ENCODE results near the gene ENTPD5.
"Not testable (repeated sequence)": the region's sequence is repeated elsewhere in the genome, so short reads cannot be mapped to it uniquely, and the experiment has no call there.

Gene ENTPD5

DNA sequence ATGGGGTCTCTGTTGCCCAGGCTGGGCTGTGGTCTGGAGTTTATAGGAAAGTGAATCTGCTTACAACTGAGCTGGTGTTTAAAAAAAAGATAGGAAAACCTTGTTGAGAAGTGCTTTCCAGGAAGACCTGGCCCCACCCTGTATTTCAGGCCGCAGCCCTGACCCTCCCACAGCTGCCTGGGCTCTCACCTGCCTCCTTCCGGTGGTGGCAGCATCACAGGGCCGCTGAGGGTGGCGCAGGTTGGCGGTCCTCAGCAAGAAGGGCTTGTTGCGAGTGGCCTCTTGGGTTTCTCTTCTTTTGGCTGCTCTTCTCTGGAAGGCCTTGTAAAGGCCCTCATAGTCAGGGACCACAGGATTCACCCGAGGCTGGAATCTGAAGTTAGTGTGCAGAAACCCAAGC is 76.9 kb downstream of the ENTPD5 start:
- no peak overlapping the region for H3K4me3 ChIP-seq (ENCODE audit: low read depth, low read length)
- no peaks in the 10 kb centered on the region for H3K4me1 ChIP-seq (ENCODE audit: control insufficient read depth, insufficient read depth, low read length)

DNA sequence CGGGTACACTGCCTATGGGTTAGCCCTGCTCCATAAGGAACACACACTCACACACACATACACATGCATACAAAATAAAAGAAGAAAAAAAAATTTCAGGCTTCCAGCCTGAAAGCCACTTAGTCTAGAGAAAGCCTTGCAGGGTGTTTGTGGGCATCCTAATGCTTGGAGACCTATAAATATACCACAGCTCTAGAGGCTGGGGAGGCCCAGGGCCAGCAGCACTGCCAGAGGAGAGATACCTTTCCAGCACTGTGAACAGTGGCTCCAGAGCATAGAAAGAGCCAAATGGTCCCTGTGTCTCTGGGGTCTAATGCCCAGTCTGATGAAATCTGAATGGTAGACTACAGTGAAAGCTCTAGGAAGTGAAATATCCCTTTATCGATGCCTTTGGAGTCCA is 82.1 kb downstream of the ENTPD5 start:
- H3K27ac ChIP-seq (ENCODE audit: low read depth, low read length), result no peak overlapping the region
- peaks cover 16% of the 10 kb centered on the region for H3K36me3 ChIP-seq (ENCODE audit: control insufficient read depth, insufficient read depth, low read length)
- no peak overlapping the region for H3K9ac ChIP-seq (ENCODE audit: low read length)
- H3K4me1 ChIP-seq (ENCODE audit: control insufficient read depth, insufficient read depth, low read length), result no peaks in the 10 kb centered on the region
- no peaks in the 10 kb centered on the region for H3K27me3 ChIP-seq (ENCODE audit: control insufficient read depth, insufficient read depth, low read length)
- H3K4me3 ChIP-seq (ENCODE audit: low read depth, low read length), result no peak overlapping the region
- H3K9me3 ChIP-seq (ENCODE audit: control insufficient read depth, insufficient read depth, low read depth, low read length), result no peaks in the 10 kb centered on the region

More for the DNA sequence above, 76.9 kb downstream of the ENTPD5 start:
- no peaks in the 10 kb centered on the region for H3K27me3 ChIP-seq (ENCODE audit: control insufficient read depth, insufficient read depth, low read length)
- H3K9me3 ChIP-seq (ENCODE audit: control insufficient read depth, insufficient read depth, low read depth, low read length), result no peaks in the 10 kb centered on the region
- H3K27ac ChIP-seq (ENCODE audit: low read depth, low read length), result no peak overlapping the region
- no peaks in the 10 kb centered on the region for H3K36me3 ChIP-seq (ENCODE audit: control insufficient read depth, insufficient read depth, low read length)
- no peak overlapping the region for H3K9ac ChIP-seq (ENCODE audit: low read length)

DNA sequence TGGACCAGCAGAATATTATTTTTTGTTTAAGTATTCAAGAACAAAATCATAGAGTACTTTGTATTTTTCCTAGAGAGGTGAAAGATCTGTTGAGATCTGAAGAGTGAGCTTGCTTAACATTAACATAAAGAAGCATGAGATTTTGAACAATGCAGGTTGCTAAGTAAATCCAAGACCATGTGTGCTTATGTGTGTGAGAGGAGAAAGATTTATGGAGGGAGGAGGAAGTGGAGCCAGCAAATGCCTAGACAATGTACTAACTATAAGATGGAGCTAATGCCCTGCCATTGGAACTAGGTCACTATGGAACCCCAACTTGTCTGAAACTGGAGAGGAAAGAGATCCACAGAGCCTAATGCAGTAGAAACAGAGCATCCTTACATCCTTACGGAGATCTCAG is 82.5 kb downstream of the ENTPD5 start:
- no peak overlapping the region for H3K4me3 ChIP-seq (ENCODE audit: low read depth, low read length)
- no peaks in the 10 kb centered on the region for H3K4me1 ChIP-seq (ENCODE audit: control insufficient read depth, insufficient read depth, low read length)
- peaks cover 21% of the 10 kb centered on the region for H3K36me3 ChIP-seq (ENCODE audit: control insufficient read depth, insufficient read depth, low read length)
- H3K9me3 ChIP-seq (ENCODE audit: control insufficient read depth, insufficient read depth, low read depth, low read length), result no peaks in the 10 kb centered on the region
- no peaks in the 10 kb centered on the region for H3K27me3 ChIP-seq (ENCODE audit: control insufficient read depth, insufficient read depth, low read length)
- no peak overlapping the region for H3K27ac ChIP-seq (ENCODE audit: low read depth, low read length)
- H3K9ac ChIP-seq (ENCODE audit: low read length), result no peak overlapping the region

DNA sequence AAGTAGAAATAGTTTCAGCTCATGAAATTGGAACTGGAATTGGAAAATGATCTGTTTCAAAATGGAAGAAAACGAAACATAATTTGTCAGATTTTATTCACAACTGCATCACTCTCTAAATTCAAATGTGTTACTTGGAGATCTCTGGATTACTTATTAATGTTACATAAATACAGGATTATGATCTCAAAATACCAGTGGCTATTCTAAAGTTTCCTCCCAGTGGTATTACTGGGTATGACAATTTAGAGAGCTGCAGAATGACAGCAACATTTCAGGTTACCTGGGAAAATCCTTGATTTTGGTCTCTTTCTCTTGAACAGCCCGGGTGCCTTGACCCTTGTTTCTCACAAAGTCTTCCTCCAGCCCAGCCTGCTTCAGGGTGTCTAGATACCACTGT is 83.4 kb downstream of the ENTPD5 start:
- H3K4me3 ChIP-seq (ENCODE audit: low read depth, low read length), result no peak overlapping the region
- H3K4me1 ChIP-seq (ENCODE audit: control insufficient read depth, insufficient read depth, low read length), result no peaks in the 10 kb centered on the region
- no peak overlapping the region for H3K9ac ChIP-seq (ENCODE audit: low read length)
- H3K27ac ChIP-seq (ENCODE audit: low read depth, low read length), result no peak overlapping the region
- peaks cover 28% of the 10 kb centered on the region for H3K36me3 ChIP-seq (ENCODE audit: control insufficient read depth, insufficient read depth, low read length)
- H3K9me3 ChIP-seq (ENCODE audit: control insufficient read depth, insufficient read depth, low read depth, low read length), result no peaks in the 10 kb centered on the region
- no peaks in the 10 kb centered on the region for H3K27me3 ChIP-seq (ENCODE audit: control insufficient read depth, insufficient read depth, low read length)

DNA sequence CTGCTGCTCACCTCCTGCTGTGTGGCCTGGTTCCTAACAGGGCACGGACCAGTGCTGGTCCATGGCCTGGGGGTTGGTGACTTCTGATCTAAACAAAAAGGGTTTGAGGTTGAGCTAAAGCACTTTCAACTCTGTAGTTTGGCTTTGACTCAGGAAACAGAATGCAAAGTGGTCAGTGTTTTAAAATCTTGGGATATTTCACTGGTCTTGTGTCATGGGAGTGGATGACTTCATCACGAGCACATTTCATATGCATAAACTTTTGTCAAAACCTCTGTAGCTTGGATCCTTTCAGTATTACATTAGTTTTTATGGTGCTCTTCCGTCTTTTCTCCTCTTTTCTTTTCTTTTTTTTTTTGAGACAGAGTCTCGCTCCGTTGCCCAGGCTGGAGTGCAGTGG is 94.8 kb downstream of the ENTPD5 start:
- Histone ChIP-seq H3K9ac (ENCODE audit: low read length) (no peak overlapping the region), H3K4me3 (ENCODE audit: low read depth, low read length) (no peak overlapping the region), H3K9me3 (ENCODE audit: control insufficient read depth, insufficient read depth, low read depth, low read length) (no peaks in the 10 kb centered on the region), H3K27ac (ENCODE audit: low read depth, low read length) (no peak overlapping the region), H3K27me3 (ENCODE audit: control insufficient read depth, insufficient read depth, low read length) (no peaks in the 10 kb centered on the region), H3K36me3 (ENCODE audit: control insufficient read depth, insufficient read depth, low read length) (peaks cover 69% of the 10 kb centered on the region), H3K4me1 (ENCODE audit: control insufficient read depth, insufficient read depth, low read length) (no peaks in the 10 kb centered on the region)

DNA sequence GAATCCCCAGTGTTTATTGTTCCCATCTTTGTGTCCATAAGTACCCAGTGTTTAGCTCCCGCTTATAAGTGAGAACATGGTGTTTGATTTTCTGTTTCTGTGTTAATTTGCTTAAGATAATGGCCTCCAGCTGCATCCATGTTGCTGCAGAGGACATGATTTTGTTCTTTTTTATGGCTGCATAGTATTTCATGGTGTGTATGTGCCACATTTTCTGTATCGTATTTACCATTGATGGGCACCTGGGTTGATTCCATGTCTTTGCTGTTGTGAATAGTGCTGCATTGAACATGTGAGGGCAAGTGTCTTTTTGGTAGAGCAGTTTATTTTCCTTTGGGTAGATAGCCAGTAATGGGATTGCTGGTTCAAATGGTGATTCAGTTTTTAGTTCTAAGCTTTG is 99.6 kb downstream of the ENTPD5 start:
- not testable (repeated sequence) for H3K9me3 ChIP-seq (ENCODE audit: control insufficient read depth, insufficient read depth, low read depth, low read length)
- peaks cover 51% of the 10 kb centered on the region for H3K36me3 ChIP-seq (ENCODE audit: control insufficient read depth, insufficient read depth, low read length)

DNA sequence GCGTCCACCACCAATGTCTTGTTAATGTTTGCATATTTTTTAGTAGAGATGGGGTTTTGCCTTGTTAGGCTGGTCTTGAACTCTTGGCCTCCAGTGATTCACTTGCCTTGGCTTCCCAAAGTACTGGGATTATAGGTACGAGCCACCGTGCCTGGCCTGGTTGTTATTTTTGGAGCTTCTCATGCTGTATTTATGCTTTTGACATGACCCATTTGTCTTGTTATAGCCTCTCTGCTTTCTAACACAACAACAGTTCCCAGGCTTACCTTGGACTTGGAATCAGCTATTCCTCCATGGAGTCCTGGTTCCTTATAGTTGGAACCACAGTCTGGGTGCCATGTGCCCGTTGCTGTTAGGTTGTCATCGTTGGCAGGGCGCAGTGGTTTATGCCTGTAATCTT is 102.8 kb downstream of the ENTPD5 start:
- Histone ChIP-seq H3K36me3 (ENCODE audit: control insufficient read depth, insufficient read depth, low read length) (peaks cover 49% of the 10 kb centered on the region), H3K9ac (ENCODE audit: low read length) (no peak overlapping the region), H3K9me3 (ENCODE audit: control insufficient read depth, insufficient read depth, low read depth, low read length) (no peaks in the 10 kb centered on the region), H3K27ac (ENCODE audit: low read depth, low read length) (no peak overlapping the region), H3K4me1 (ENCODE audit: control insufficient read depth, insufficient read depth, low read length) (no peaks in the 10 kb centered on the region), H3K27me3 (ENCODE audit: control insufficient read depth, insufficient read depth, low read length) (no peaks in the 10 kb centered on the region), H3K4me3 (ENCODE audit: low read depth, low read length) (no peak overlapping the region)

More for the DNA sequence above, 99.6 kb downstream of the ENTPD5 start:
- not testable (repeated sequence) for H3K4me1 ChIP-seq (ENCODE audit: control insufficient read depth, insufficient read depth, low read length); H3K4me3 ChIP-seq (ENCODE audit: low read depth, low read length); H3K27ac ChIP-seq (ENCODE audit: low read depth, low read length); H3K9ac ChIP-seq (ENCODE audit: low read length); H3K27me3 ChIP-seq (ENCODE audit: control insufficient read depth, insufficient read depth, low read length)

DNA sequence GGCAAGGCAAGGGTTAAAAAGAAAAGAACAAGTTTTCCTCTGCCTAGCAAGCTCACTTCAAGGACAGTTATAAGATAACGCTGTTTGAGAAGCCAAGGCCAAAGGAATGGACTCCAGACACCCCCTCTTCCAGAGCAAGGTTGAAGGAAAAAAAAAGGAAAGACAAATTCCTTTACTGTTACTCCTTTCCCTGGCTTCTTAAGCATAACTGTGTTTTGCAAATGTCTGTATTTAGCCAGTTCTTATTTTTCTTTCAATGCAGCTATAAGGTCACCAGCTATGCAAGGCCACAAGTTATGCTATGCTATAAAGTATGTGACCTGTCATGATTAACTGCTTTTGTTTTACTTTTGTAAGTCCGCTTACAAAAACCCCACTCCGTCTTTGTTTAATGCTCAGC is 105.8 kb downstream of the ENTPD5 start:
- Histone ChIP-seq H3K27me3 (ENCODE audit: control insufficient read depth, insufficient read depth, low read length) (no peaks in the 10 kb centered on the region), H3K9me3 (ENCODE audit: control insufficient read depth, insufficient read depth, low read depth, low read length) (no peaks in the 10 kb centered on the region), H3K27ac (ENCODE audit: low read depth, low read length) (no peak overlapping the region), H3K4me1 (ENCODE audit: control insufficient read depth, insufficient read depth, low read length) (no peaks in the 10 kb centered on the region), H3K4me3 (ENCODE audit: low read depth, low read length) (no peak overlapping the region), H3K9ac (ENCODE audit: low read length) (no peak overlapping the region), H3K36me3 (ENCODE audit: control insufficient read depth, insufficient read depth, low read length) (peaks cover 62% of the 10 kb centered on the region)

DNA sequence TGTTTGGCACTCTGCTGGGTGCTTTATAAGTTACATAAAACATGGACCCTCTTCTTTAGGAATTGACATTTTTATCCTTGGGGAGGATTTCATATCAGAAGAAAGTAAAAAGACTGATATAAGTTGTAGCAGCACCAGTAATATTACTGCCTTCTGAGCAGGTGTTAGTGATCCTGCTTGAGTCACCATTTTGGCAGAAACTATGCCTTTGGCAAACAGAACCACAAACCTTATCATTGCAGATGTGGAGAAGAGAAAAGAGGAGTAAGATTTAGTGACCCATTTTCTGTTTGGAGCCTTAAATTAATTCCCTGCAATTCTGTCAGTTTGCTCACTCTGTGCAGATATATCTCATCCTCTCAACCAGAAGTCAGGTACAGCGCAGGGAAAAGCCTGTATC is 109.4 kb downstream of the ENTPD5 start:
- Histone ChIP-seq H3K4me3 (ENCODE audit: low read depth, low read length) (no peak overlapping the region), H3K27ac (ENCODE audit: low read depth, low read length) (no peak overlapping the region), H3K36me3 (ENCODE audit: control insufficient read depth, insufficient read depth, low read length) (peaks cover 80% of the 10 kb centered on the region)

More for the DNA sequence above, 109.4 kb downstream of the ENTPD5 start:
- Histone ChIP-seq H3K27me3 (ENCODE audit: control insufficient read depth, insufficient read depth, low read length) (no peaks in the 10 kb centered on the region), H3K9ac (ENCODE audit: low read length) (no peak overlapping the region), H3K4me1 (ENCODE audit: control insufficient read depth, insufficient read depth, low read length) (no peaks in the 10 kb centered on the region), H3K9me3 (ENCODE audit: control insufficient read depth, insufficient read depth, low read depth, low read length) (no peaks in the 10 kb centered on the region)
